Activated CD4-positive, alpha-beta memory T cell treated with anti-CD3 and anti-CD28 coated beads, Interleukin-2, amount 10 ng/mL, durations not matched to agents 7 days and 5 days (primary cell): ENCODE data around the gene SPZ1. TPM values are rescaled to one million over a fixed set of nuclear protein-coding genes. Genes with fewer than 3 reads are reported as not detected.
"Not testable (repeated sequence)": the region's sequence is repeated elsewhere in the genome, so short reads cannot be mapped to it uniquely, and the experiment has no call there.

Experiments
- CTCF ChIA-PET: fragments of 350-600 bp; sonication (Branson Sonifier 250); formaldehyde crosslinking; loops from one replicate; lab custom pipeline; 2021; ENCODE audit warnings: antibody characterized with exemption, inconsistent platforms; lab: Charles Lee
- POLR2A ChIA-PET: fragments of 350-600 bp; sonication (Branson Sonifier 250); formaldehyde crosslinking; loops from one replicate; lab custom pipeline; 2021; ENCODE audit warnings: antibody characterized with exemption; lab: Charles Lee
- DNase-seq: peaks from one replicate; pipeline ENCODE4 v3.0.0-alpha.2; 2020
- H3K27ac Mint-ChIP-seq: one replicate; pipeline ENCODE4 v1.8.0; 2021; ENCODE audit warnings: mild to moderate bottlenecking, mixed read lengths
- H3K27me3 Mint-ChIP-seq: one replicate; pipeline ENCODE4 v1.8.0; 2021; ENCODE audit warnings: mixed read lengths
- H3K36me3 Mint-ChIP-seq: one replicate; pipeline ENCODE4 v1.8.0; 2021; ENCODE audit warnings: low read depth, mixed read lengths
- H3K4me1 Mint-ChIP-seq: one replicate; pipeline ENCODE4 v1.8.0; 2021; ENCODE audit warnings: mixed read lengths
- H3K4me3 Mint-ChIP-seq: one replicate; pipeline ENCODE4 v1.8.0; 2021; ENCODE audit warnings: mild to moderate bottlenecking, mixed read lengths
- H3K9me3 Mint-ChIP-seq: one replicate; pipeline ENCODE4 v1.8.0; 2021; ENCODE audit warnings: mixed read lengths
- total RNA-seq, 2 experiments: library from RNA; stranded (reverse); gene quantifications; one replicate each; pipeline ENCODE4 v1.2.3, GENCODE V29; 2021

SPZ1 gene, protein sequence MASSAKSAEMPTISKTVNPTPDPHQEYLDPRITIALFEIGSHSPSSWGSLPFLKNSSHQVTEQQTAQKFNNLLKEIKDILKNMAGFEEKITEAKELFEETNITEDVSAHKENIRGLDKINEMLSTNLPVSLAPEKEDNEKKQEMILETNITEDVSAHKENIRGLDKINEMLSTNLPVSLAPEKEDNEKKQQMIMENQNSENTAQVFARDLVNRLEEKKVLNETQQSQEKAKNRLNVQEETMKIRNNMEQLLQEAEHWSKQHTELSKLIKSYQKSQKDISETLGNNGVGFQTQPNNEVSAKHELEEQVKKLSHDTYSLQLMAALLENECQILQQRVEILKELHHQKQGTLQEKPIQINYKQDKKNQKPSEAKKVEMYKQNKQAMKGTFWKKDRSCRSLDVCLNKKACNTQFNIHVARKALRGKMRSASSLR
- not detected for total RNA-seq

DNA sequence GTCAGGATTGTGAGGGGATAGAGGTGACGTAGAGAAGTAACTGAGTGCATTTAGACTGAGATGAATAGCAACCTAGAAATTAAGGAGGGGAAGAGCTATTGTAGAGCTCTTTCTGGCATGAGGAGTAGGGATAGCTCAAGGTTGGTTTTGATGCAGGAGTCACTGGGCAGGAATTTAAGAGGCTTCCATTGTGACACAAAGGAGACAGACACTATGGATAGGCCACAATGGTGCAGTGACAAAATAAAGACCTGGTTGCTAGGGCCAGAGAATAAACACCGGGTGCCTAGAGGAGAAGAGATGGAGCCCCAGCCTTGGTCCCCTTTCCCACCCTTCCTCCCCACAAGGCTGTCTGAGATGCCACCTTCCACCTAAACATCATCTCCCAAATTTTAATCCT is at the start of gene SPZ1:
SPZ1 (plus strand) TSS at position 301 of the 400 bp plus-strand sequence. CDS start 214 bp downstream, outside the sequence.
- no peak within 1 kb of the TSS for H3K27ac Mint-ChIP-seq
- H3K27me3 Mint-ChIP-seq = peaks cover 22% of the 10 kb centered on the region
- ChIA-PET POLR2A (no interaction called here), CTCF (interaction anchor here (0.6 kb wide), 1 partner anchor 978 kb away, joined by 3 read pairs; no protein-coding TSS in a partner anchor)
- no peaks in the 10 kb centered on the region for H3K4me1 Mint-ChIP-seq
- H3K36me3 Mint-ChIP-seq = no peaks in the 10 kb centered on the region
- no peak within 1 kb of the TSS for H3K4me3 Mint-ChIP-seq
- no peaks in the 10 kb centered on the region for H3K9me3 Mint-ChIP-seq
- no peak for DNase-seq

DNA sequence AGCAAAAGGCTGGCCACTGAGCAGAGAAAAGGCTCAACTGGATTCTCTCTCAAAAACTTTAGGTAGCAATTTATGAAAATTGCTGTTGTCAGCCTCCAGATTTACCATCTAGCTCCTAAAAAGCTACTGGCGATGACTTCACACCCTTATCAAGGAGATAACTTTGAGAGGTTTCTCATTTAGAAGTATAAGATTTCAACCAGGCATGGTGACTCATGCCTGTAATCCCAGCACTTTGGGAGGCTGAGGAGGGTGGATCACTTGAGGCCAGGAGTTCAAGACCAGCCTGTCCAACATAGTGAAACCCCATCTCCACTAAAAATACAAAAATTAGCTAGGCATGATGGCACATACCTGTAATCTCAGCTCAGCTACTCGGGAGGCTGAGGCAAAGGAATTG is 49.3 kb upstream of the SPZ1 start:
- DNase-seq, H3K27me3 Mint-ChIP-seq, H3K36me3 Mint-ChIP-seq, H3K9me3 Mint-ChIP-seq, H3K4me3 Mint-ChIP-seq: not testable (repeated sequence)
- ChIA-PET CTCF (interaction anchor here (1.2 to 1.4 kb wide), 2 partner anchors 14 to 37 kb away, joined by 4 read pairs; partner anchors contain the start of gene SERINC5), POLR2A (interaction anchor here (0.6 to 8.4 kb wide), 9 partner anchors 8 to 144 kb away, joined by 3 to 170 read pairs (median 3); partner anchors contain the start of gene SERINC5)
- Mint-ChIP-seq H3K4me1 (peaks cover 37% of the 10 kb centered on the region), H3K27ac (peak overlapping the region; percentile 91)

DNA sequence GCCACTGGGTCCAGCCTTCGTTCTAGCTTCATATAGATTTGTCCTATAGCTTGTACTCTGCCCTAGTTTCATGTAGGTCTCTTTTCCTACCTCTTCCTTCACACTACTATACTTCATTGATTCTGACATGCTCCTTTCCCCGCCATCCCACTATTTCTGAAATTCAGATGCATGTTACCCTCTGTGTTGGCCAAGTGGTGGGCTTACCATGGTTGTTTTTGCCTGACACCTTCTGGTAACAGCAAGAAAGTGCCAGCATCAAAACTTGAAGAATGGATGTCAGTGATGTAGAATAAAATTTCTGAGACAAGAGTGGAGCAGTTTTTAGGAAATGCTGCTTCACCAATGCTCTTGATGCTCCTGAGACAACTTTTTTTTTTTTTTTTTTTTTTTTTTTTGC is 44.5 kb upstream of the SPZ1 start:
- no peak overlapping the region for H3K4me3 Mint-ChIP-seq
- no peaks in the 10 kb centered on the region for H3K27me3 Mint-ChIP-seq
- H3K4me1 Mint-ChIP-seq = peaks cover 18% of the 10 kb centered on the region
- H3K36me3 Mint-ChIP-seq = no peaks in the 10 kb centered on the region
- ChIA-PET POLR2A (interaction anchor here (1.0 to 1.8 kb wide), 3 partner anchors 19 to 184 kb away, joined by 3 to 9 read pairs (median 3); partner anchors contain the start of gene SERINC5), CTCF (interaction anchor here (0.7 to 3.0 kb wide), 10 partner anchors 10 to 614 kb away, joined by 3 to 38 read pairs (median 4); no protein-coding TSS in a partner anchor)
- H3K9me3 Mint-ChIP-seq = no peaks in the 10 kb centered on the region
- no peak overlapping the region for H3K27ac Mint-ChIP-seq
- DNase-seq = no peak

DNA sequence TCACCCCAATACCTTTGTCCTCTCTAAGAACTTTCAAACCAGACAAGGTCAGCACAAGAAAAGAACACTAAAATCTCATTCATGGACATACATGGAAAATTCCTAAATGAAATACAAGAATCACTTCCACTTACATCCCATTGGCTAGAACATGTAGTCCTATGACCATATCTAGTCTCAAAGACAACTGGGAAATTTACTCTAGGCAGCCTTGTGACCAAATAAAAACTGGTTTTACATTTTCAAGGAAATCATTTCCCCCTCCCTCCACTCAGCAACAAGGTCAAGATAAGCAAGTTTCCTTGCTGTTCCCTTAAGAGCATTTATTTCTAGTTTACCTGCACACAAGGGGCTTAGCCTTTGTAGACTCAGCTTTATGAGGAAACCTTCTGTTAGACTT is 43.6 kb upstream of the SPZ1 start:
- no peak overlapping the region for H3K4me3 Mint-ChIP-seq
- POLR2A ChIA-PET = interaction anchor here (1.2 kb wide), 1 partner anchor 32 kb away, joined by 3 read pairs; no protein-coding TSS in a partner anchor
- no peaks in the 10 kb centered on the region for H3K9me3 Mint-ChIP-seq
- DNase-seq = no peak
- peaks cover 10% of the 10 kb centered on the region for H3K4me1 Mint-ChIP-seq
- CTCF ChIA-PET = interaction anchor here (0.7 to 3.0 kb wide), 6 partner anchors 9 to 615 kb away, joined by 3 to 38 read pairs (median 5); no protein-coding TSS in a partner anchor
- no peaks in the 10 kb centered on the region for H3K27me3 Mint-ChIP-seq
- H3K36me3 Mint-ChIP-seq = no peaks in the 10 kb centered on the region
- H3K27ac Mint-ChIP-seq = no peak overlapping the region

DNA sequence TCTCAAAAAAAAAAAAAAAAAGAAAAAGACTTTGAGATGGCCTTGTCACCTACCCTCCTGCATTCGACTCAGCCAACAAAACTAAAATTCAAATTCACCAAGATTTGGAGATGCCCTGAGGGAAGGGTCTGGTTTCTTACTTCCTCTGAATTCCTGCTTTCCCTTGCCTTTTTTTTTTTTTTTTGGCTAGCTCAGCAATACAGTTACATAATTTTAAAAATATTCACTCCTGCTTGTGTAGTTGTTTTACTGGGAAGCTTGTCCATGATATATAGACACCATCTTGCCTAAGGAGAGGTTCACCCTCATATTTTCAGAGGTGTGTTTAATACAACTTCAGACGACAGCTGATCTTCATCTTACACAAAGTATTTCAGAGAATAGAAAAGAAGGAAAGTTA is 42.6 kb upstream of the SPZ1 start:
- H3K27me3 Mint-ChIP-seq = no peaks in the 10 kb centered on the region
- ChIA-PET CTCF (interaction anchor here (0.7 to 3.0 kb wide), 5 partner anchors 10 to 258 kb away, joined by 3 to 38 read pairs (median 5); no protein-coding TSS in a partner anchor), POLR2A (interaction anchor here (1.2 kb wide), 1 partner anchor 31 kb away, joined by 3 read pairs; no protein-coding TSS in a partner anchor)
- no peak overlapping the region for H3K27ac Mint-ChIP-seq
- H3K9me3 Mint-ChIP-seq = no peaks in the 10 kb centered on the region
- H3K4me1 Mint-ChIP-seq = peaks cover 5% of the 10 kb centered on the region
- H3K36me3 Mint-ChIP-seq = no peaks in the 10 kb centered on the region
- no peak overlapping the region for H3K4me3 Mint-ChIP-seq
- no peak for DNase-seq

DNA sequence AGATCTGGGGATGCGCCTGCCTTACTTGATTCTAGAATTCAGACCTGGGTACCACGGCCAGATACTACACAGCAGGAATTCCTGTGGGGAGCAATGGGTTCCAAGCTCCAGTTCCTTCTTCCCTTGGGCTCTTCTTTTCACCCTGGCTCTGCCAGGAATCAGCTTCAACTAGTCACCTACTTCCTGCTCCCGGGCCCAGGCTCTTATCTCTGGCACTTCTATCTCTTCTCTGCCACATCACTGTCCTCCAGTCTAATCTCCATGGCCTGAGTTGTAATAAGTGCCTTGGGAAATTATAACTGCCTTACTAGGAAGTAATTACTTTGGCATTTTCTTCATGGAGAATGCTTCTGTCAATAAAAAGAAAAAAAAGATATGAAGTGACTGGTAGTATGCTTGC is 37.7 kb upstream of the SPZ1 start:
- Mint-ChIP-seq H3K36me3 (no peaks in the 10 kb centered on the region), H3K9me3 (no peaks in the 10 kb centered on the region), H3K27ac (no peak overlapping the region), H3K4me1 (peaks cover 12% of the 10 kb centered on the region), H3K4me3 (no peak overlapping the region), H3K27me3 (peaks cover 1% of the 10 kb centered on the region)
- no peak for DNase-seq
- POLR2A ChIA-PET = no interaction called here
- CTCF ChIA-PET = no interaction called here

DNA sequence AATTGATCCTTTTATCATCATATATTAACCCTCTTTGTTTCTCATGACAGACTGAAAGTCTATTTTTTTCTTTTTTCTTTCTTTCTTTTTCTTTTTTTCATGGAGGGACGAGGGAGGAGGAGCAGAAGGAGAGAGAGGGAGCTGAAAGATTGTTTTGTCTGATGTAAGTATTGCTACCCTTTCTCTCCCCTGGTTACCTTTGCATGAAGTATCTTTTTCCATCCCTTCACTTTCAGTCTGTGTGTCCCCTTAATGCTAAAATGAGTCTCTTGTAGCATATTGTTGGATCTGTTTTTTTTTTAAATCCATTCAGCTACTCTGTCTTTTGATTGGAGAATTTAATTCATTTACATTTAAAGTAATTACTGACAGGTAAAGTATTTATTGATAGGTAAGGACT is 36.4 kb upstream of the SPZ1 start:
- peaks cover 12% of the 10 kb centered on the region for H3K4me1 Mint-ChIP-seq
- ChIA-PET POLR2A (no interaction called here), CTCF (interaction anchor here (1.8 kb wide), 1 partner anchor 191 kb away, joined by 8 read pairs; no protein-coding TSS in a partner anchor)
- no peak for DNase-seq
- peaks cover 1% of the 10 kb centered on the region for H3K27me3 Mint-ChIP-seq
- no peak overlapping the region for H3K4me3 Mint-ChIP-seq
- no peaks in the 10 kb centered on the region for H3K36me3 Mint-ChIP-seq
- no peak overlapping the region for H3K27ac Mint-ChIP-seq
- no peaks in the 10 kb centered on the region for H3K9me3 Mint-ChIP-seq

DNA sequence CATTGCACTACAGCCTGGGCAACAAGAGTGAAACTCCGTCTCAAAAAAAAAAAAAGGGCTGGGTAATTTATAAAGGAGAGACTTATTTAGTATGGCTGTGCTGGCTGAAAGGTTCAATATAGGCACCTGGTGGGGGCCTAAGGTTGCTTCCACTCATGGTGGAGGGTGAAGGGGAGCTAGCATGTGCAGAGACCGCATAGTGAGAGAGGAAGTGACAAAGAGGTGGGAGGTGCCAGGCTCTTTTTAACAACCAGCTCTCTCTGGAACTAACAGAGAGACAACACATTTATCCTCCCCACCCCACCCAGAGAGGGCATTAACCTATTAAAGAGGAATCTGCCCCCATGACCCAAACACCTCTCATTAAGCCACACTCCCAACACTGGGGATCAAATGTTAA is 35.1 kb upstream of the SPZ1 start:
- peaks cover 12% of the 10 kb centered on the region for H3K4me1 Mint-ChIP-seq
- H3K36me3 Mint-ChIP-seq = no peaks in the 10 kb centered on the region
- peak overlapping the region; percentile 40 for H3K27ac Mint-ChIP-seq
- H3K9me3 Mint-ChIP-seq = no peaks in the 10 kb centered on the region
- peak; percentile 26 for DNase-seq
- ChIA-PET POLR2A (no interaction called here), CTCF (interaction anchor here (0.6 to 2.2 kb wide), 4 partner anchors 9 to 193 kb away, joined by 3 to 12 read pairs (median 6); no protein-coding TSS in a partner anchor)
- peaks cover 1% of the 10 kb centered on the region for H3K27me3 Mint-ChIP-seq
- no peak overlapping the region for H3K4me3 Mint-ChIP-seq

DNA sequence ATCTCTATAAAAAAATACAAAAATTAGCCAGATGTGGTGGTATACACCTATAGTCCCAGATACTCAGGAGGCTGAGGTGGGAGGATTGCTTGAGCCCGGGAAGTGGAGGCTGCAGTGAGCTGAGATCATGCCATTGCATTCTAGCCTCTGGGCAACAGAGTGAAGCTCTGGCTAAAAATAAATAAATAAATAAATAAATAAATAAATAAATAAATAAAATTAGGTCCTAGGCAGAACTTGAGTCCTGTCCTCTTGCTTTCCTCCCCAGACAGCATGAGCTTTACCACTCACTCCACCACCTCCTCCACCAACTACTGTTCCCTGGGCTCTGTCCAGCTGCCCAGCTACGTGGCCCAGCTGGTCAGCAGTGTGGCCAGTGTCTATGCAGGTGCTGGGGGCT is 31.6 kb upstream of the SPZ1 start:
- Mint-ChIP-seq H3K27me3 (no peaks in the 10 kb centered on the region), H3K4me3 (no peak overlapping the region)
- CTCF ChIA-PET = interaction anchor here (0.9 kb wide), 1 partner anchor 20 kb away, joined by 3 read pairs; no protein-coding TSS in a partner anchor

DNA sequence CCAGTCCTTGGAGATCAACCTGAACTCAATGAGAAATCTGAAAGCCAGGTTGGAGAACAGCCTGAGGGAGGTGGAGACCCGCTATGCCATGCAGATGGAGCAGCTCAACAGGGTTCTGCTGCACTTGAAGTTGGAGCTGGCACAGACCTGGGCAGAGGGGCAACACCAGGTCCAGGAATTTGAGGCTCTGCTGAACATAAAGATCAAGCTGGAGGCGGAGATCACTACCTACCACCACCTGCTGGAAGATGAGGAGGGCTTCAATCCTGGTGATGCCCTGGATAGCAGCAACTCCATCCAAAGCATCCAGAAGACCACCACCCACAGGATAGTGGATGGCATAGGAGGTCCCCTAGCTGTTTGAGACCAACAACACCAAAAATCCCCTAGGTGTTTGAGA is 30.5 kb upstream of the SPZ1 start:
- Mint-ChIP-seq H3K36me3 (no peaks in the 10 kb centered on the region), H3K27ac (no peak overlapping the region), H3K4me3 (no peak overlapping the region), H3K4me1 (peaks cover 7% of the 10 kb centered on the region), H3K27me3 (no peaks in the 10 kb centered on the region), H3K9me3 (no peaks in the 10 kb centered on the region)
- ChIA-PET POLR2A (no interaction called here), CTCF (interaction anchor here (1.0 to 1.2 kb wide), 2 partner anchors 197 to 206 kb away, joined by 3 read pairs; no protein-coding TSS in a partner anchor)
- DNase-seq = no peak

More for the DNA sequence above, 31.6 kb upstream of the SPZ1 start:
- Mint-ChIP-seq H3K27ac (no peak overlapping the region), H3K36me3 (no peaks in the 10 kb centered on the region), H3K9me3 (no peaks in the 10 kb centered on the region), H3K4me1 (peaks cover 9% of the 10 kb centered on the region)
- DNase-seq = no peak
- POLR2A ChIA-PET = no interaction called here

DNA sequence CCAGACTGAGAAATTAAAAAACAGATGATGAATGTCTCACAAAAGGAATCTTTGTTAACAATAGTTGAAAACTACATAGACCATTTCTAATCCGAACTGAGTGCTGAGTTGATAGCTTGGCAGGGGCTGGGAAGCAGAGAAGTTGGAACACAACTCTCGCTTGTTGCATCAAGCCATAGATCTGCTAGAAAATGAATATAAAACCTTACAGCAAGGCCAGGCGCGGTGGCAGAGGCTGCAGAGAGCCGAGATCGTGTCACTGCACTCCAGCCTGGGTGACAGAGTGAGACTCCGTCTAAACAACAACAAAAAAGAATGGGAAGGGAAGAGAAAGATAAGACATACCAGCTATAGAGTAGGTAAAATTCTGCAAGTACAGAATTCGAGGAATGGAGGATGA is 28.0 kb upstream of the SPZ1 start:
- no peaks in the 10 kb centered on the region for H3K9me3 Mint-ChIP-seq
- no peaks in the 10 kb centered on the region for H3K36me3 Mint-ChIP-seq
- ChIA-PET CTCF (interaction anchor here (1.7 kb wide), 1 partner anchor 208 kb away, joined by 7 read pairs; no protein-coding TSS in a partner anchor), POLR2A (no interaction called here)
- H3K4me3 Mint-ChIP-seq = no peak overlapping the region
- no peak overlapping the region for H3K27ac Mint-ChIP-seq
- DNase-seq = no peak
- no peaks in the 10 kb centered on the region for H3K4me1 Mint-ChIP-seq
- H3K27me3 Mint-ChIP-seq = no peaks in the 10 kb centered on the region

DNA sequence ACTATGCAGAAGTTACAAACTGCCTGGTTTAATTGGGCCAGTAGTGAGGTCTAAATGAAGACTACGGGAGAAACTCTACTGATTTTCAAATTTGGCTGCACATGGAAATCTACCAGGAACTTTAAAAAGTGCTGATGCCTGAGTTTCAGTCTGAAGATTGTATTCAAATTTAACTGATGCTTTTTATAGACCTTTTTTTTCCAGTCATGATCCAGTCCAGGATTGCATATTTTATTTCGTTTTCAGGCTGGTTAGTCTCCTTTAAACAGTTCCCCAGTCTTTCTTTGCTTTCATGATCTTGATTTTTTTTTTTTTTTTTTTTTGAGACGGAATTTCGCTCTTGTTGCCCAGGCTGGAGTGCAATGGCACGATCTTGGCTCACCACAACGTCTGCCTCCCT is 23.7 kb upstream of the SPZ1 start:
- H3K9me3 Mint-ChIP-seq = no peaks in the 10 kb centered on the region
- H3K4me3 Mint-ChIP-seq = no peak overlapping the region

DNA sequence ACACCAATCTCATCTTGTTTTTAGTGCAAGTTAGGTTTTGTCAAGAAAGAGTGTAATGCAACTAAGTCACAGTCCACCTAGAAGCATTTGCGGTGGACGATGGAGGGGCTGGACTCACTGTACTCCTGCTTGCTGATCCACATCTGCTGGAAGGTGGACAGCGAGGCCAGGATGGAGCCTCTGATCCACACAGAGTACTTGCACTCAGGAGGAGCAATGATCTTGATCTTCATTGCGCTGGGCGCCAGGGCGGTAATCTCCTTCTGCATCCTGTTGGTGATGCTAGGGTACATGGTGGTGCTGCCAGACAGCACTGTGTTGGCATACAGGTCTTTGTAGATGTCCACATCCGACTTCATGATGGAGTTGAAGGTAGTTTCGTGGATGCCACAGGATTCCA is 20.2 kb upstream of the SPZ1 start:
- Mint-ChIP-seq H3K36me3 (no peaks in the 10 kb centered on the region), H3K4me1 (no peaks in the 10 kb centered on the region), H3K27me3 (no peaks in the 10 kb centered on the region), H3K27ac (no peak overlapping the region), H3K9me3 (no peaks in the 10 kb centered on the region), H3K4me3 (no peak overlapping the region)
- ChIA-PET POLR2A (no interaction called here), CTCF (no interaction called here)
- no peak for DNase-seq

More for the DNA sequence above, 23.7 kb upstream of the SPZ1 start:
- POLR2A ChIA-PET = no interaction called here
- Mint-ChIP-seq H3K27ac (no peak overlapping the region), H3K27me3 (no peaks in the 10 kb centered on the region), H3K4me1 (no peaks in the 10 kb centered on the region), H3K36me3 (no peaks in the 10 kb centered on the region)
- no peak for DNase-seq
- CTCF ChIA-PET = no interaction called here
